ENCODE data around the gene ZNF23. TPM values are rescaled to one million over a fixed set of nuclear protein-coding genes. Genes with fewer than 3 reads are reported as not detected.

Gene ZNF23
- total and polyA plus RNA-seq, 10 of the 15 experiments (the other 5 are each of a cell fraction or from before 2014, with no cell fraction given), result 3.6 to 11.5 (median 8.7) TPM

GRCh38 chr16:71480956-71481355, 18.9 kb upstream of the ZNF23 start:
- no TSS peak for BruUV-seq (replicated peaks)
- WGBS (ENCODE audit: insufficient coverage, insufficient replicate concordance, low lambda C conversion rate, missing lambda C conversion rate), result 100% methylated on average over 2 of the region's 2 CpGs
- no peaks in the 10 kb centered on the region for H3K9me3 ChIP-seq (replicated peaks; ENCODE audit: control insufficient read depth, insufficient read depth, low read length)
- H3K27me3 ChIP-seq (replicated peaks in 1 of 2; ENCODE audit: control insufficient read depth in 2 of 2, insufficient read depth in 2 of 2, low read length in 1 of 2), result no peaks in the 10 kb centered on the region
- H3K4me1 ChIP-seq (ENCODE audit: control insufficient read depth, insufficient read depth, low read length), result peaks cover 3% of the 10 kb centered on the region
- ChIA-PET RAD21 (ENCODE audit: unreplicated experiment) (no interaction called here), SMC1A (ENCODE audit: uncharacterized antibody, unreplicated experiment) (interaction anchor here (1.2 kb wide), 1 partner anchor 19 kb away, joined by 3 read pairs; the partner anchor contains the start of gene ZNF23), CTCF (interaction anchor here (1.5 to 1.9 kb wide), 2 partner anchors 18 to 130 kb away, joined by 4 to 7 read pairs; no protein-coding TSS in a partner anchor), POLR2A (no interaction called here)
- ATAC-seq (no peak), DNase-seq (ENCODE audit: low read depth, low spot score) (no peak), FAIRE-seq (no peak)
- no peak for TF ChIP-seq DPF2 (IDR thresholded peaks at IDR 0.05)
- TF ChIP-seq EZH2 (IDR thresholded peaks at IDR 0.05; ENCODE audit: borderline replicate concordance, control insufficient read depth, low read depth, low read length), result no peak
- no peak for TF ChIP-seq WRNIP1 (IDR thresholded peaks at IDR 0.05; ENCODE audit: borderline replicate concordance, low read depth, low read length)
- TF ChIP-seq CHD1 (IDR thresholded peaks at IDR 0.05; ENCODE audit: low read depth, low read length), result no peak
- no peak for TF ChIP-seq MTA3 (IDR thresholded peaks at IDR 0.05; ENCODE audit: borderline replicate concordance, low read length)
- no peak for TF ChIP-seq MAX (IDR thresholded peaks at IDR 0.05; ENCODE audit: low read depth, low read length)
- TF ChIP-seq HDAC2 (IDR thresholded peaks at IDR 0.05), result no peak
- no peak for TF ChIP-seq IKZF1 (conservative IDR thresholded peaks at IDR 0.05)
- no peak for TF ChIP-seq RCOR1 (conservative IDR thresholded peaks at IDR 0.05; ENCODE audit: low read depth, low read length)
- TF ChIP-seq ZSCAN29 (IDR thresholded peaks at IDR 0.05), result no peak
- no peak for TF ChIP-seq ATF3 (IDR thresholded peaks at IDR 0.05; ENCODE audit: borderline replicate concordance, extremely low read depth, low read depth, low read length)
- TF ChIP-seq, protein P1, sequence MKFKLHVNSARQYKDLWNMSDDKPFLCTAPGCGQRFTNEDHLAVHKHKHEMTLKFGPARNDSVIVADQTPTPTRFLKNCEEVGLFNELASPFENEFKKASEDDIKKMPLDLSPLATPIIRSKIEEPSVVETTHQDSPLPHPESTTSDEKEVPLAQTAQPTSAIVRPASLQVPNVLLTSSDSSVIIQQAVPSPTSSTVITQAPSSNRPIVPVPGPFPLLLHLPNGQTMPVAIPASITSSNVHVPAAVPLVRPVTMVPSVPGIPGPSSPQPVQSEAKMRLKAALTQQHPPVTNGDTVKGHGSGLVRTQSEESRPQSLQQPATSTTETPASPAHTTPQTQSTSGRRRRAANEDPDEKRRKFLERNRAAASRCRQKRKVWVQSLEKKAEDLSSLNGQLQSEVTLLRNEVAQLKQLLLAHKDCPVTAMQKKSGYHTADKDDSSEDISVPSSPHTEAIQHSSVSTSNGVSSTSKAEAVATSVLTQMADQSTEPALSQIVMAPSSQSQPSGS (IDR thresholded peaks at IDR 0.05; ENCODE audit: low read length), result no peak
- TF ChIP-seq RELA (IDR thresholded peaks at IDR 0.05; ENCODE audit: borderline replicate concordance, partially characterized antibody), result no peak
- no peak for TF ChIP-seq POLR2AphosphoS5 (IDR thresholded peaks at IDR 0.05; ENCODE audit: low read length)
- no peak for TF ChIP-seq GABPA (IDR thresholded peaks at IDR 0.05; ENCODE audit: low read depth)
- TF ChIP-seq, protein P2, sequence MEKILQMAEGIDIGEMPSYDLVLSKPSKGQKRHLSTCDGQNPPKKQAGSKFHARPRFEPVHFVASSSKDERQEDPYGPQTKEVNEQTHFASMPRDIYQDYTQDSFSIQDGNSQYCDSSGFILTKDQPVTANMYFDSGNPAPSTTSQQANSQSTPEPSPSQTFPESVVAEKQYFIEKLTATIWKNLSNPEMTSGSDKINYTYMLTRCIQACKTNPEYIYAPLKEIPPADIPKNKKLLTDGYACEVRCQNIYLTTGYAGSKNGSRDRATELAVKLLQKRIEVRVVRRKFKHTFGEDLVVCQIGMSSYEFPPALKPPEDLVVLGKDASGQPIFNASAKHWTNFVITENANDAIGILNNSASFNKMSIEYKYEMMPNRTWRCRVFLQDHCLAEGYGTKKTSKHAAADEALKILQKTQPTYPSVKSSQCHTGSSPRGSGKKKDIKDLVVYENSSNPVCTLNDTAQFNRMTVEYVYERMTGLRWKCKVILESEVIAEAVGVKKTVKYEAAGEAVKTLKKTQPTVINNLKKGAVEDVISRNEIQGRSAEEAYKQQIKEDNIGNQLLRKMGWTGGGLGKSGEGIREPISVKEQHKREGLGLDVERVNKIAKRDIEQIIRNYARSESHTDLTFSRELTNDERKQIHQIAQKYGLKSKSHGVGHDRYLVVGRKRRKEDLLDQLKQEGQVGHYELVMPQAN (conservative IDR thresholded peaks at IDR 0.05), result no peak
- TF ChIP-seq PRDM15 (CRISPR knock-in tag; IDR thresholded peaks at IDR 0.05), result no peak
- H4K20me1 ChIP-seq (ENCODE audit: control insufficient read depth, insufficient read depth), result no peaks in the 10 kb centered on the region
- no peak overlapping the region for H3K4me2 ChIP-seq (ENCODE audit: control insufficient read depth, insufficient read depth)
- H3K36me3 ChIP-seq (ENCODE audit: control insufficient read depth in 2 of 2, insufficient read depth in 2 of 2, low read length in 1 of 2), result no peaks in the 10 kb centered on the region
- in situ Hi-C loops (cut with MboI), result no loop called here
- no peak overlapping the region for H3K9ac ChIP-seq (ENCODE audit: control insufficient read depth, insufficient read depth, low read length)
- H3K4me3 ChIP-seq, result no peak overlapping the region
- intact Hi-C loops (cut with micrococcal nuclease; ENCODE audit: unreplicated experiment), result no loop called here
- no peak overlapping the region for H3K27ac ChIP-seq (ENCODE audit: control insufficient read depth, insufficient read depth)
- H3K79me2 ChIP-seq (ENCODE audit: control insufficient read depth, insufficient read depth, low read length), result peaks cover 1% of the 10 kb centered on the region; the same call in 1 of the 2 replicates
- H2AFZ ChIP-seq (ENCODE audit: control insufficient read depth, low read depth, low read length), result no peak overlapping the region

Measured in GM12878 (cell line).